Measurements from ENCODE around the gene TICAM2. TPM values are rescaled to one million over a fixed set of nuclear protein-coding genes. Genes with fewer than 3 reads are reported as not detected.

Gene TICAM2
- total and polyA plus RNA-seq, 10 donors, result 2.9 to 9.2 (median 5.3) TPM

DNA sequence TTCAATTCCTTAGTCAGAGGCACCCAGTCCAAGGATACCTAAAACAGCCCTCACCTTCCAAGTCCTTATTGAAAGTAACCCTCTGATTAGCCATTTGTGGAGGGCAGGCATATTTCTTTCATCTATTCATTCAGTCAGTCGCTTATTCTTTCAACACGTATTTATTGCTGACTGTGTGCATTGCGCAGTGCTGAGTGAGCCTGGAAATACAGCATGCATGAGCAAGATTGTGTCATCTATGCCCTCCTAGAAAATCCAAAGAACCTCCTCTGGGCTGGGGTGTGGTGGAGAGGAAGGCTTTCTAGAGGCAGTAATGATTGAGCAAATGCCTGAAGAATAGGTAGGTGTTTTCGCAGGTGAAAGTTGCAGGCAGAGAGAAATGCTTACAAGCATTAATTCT, 49.2 kb downstream of the TICAM2 start:
- 88 to 97% (median 95%) methylated on average over 4 of the region's 4 CpGs for WGBS, 5 donors
- no peak for DNase-seq
- no peak overlapping the region for H3K4me3 ChIP-seq
- intact Hi-C loops (cut with DNase I; ENCODE audit: low total_unique reads), result no loop called here
- TF ChIP-seq, protein P1, sequence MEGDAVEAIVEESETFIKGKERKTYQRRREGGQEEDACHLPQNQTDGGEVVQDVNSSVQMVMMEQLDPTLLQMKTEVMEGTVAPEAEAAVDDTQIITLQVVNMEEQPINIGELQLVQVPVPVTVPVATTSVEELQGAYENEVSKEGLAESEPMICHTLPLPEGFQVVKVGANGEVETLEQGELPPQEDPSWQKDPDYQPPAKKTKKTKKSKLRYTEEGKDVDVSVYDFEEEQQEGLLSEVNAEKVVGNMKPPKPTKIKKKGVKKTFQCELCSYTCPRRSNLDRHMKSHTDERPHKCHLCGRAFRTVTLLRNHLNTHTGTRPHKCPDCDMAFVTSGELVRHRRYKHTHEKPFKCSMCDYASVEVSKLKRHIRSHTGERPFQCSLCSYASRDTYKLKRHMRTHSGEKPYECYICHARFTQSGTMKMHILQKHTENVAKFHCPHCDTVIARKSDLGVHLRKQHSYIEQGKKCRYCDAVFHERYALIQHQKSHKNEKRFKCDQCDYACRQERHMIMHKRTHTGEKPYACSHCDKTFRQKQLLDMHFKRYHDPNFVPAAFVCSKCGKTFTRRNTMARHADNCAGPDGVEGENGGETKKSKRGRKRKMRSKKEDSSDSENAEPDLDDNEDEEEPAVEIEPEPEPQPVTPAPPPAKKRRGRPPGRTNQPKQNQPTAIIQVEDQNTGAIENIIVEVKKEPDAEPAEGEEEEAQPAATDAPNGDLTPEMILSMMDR (IDR thresholded peaks at IDR 0.05 in 8 of 11, conservative IDR thresholded peaks at IDR 0.05 in 3 of 11), result no peak
- TF ChIP-seq POLR2AphosphoS5 (IDR thresholded peaks at IDR 0.05) (no peak), POLR2A (IDR thresholded peaks at IDR 0.05) (no peak)
- no peaks in the 10 kb centered on the region for H3K36me3 ChIP-seq
- peaks cover 0 to 12% (median 0%) of the 10 kb centered on the region in 6 donors for H3K4me1 ChIP-seq
- H3K27ac ChIP-seq, result no peak overlapping the region
- no peaks in the 10 kb centered on the region for H3K9me3 ChIP-seq
- H3K27me3 ChIP-seq (replicated peaks in 1 of 7), result no peaks in the 10 kb centered on the region

DNA sequence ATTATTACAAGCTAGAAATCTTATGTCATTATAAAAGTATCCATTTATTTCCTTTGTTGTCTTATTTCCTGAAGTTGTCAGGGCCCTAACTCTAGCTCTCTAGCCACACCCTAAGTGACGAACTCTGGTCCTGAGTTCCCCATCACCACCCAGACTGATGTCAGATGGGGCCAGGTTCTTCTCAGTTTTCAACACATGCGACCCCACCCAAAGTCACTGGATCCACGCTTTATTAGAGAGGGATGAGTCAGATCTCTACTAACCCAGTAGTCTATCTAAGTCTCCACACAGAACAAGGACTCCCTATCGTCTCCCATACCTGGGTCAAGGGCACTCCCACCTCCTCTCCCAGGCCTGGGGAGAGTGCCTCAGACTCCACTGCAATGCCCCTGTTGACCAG, 50.9 kb downstream of the TICAM2 start:
- H3K36me3 ChIP-seq, result no peaks in the 10 kb centered on the region
- H3K4me1 ChIP-seq, result no peaks in the 10 kb centered on the region
- H3K27ac ChIP-seq, result no peak overlapping the region
- peaks cover 0 to 4% (median 0%) of the 10 kb centered on the region in 8 donors for H3K9me3 ChIP-seq
- no peaks in the 10 kb centered on the region for H3K27me3 ChIP-seq (replicated peaks in 1 of 7)
- no peak for DNase-seq
- intact Hi-C loops (cut with DNase I; ENCODE audit: low total_unique reads), result no loop called here
- TF ChIP-seq POLR2A (IDR thresholded peaks at IDR 0.05) (no peak), POLR2AphosphoS5 (IDR thresholded peaks at IDR 0.05) (no peak)
- TF ChIP-seq, protein P1 (IDR thresholded peaks at IDR 0.05 in 8 of 11, conservative IDR thresholded peaks at IDR 0.05 in 3 of 11), result no peak
- 66 to 74% (median 68%) methylated on average over 4 of the region's 4 CpGs for WGBS, 5 donors
- no peak overlapping the region for H3K4me3 ChIP-seq

DNA sequence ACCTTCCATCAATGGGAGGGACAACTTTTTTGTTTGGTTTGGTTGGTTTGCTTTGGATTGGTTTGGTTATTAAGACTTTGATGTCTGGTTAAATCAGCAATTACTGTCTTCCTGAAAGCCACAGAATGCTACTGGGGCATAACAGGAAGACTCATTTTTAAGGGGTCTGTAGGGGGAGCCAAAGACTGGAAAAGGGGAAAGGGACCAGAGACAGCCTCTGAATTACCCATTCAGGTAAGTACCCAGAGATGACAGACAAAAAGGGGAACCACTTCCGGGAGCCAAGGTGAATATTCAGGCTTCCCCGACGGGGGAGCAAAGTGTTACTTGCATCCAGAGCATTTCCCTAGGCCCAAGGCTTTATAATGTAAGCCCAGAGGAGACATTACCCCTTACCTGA, 53.1 kb downstream of the TICAM2 start:
- no peaks in the 10 kb centered on the region for H3K27me3 ChIP-seq (replicated peaks in 1 of 7)
- peaks cover 0 to 18% (median 13%) of the 10 kb centered on the region in 8 donors for H3K9me3 ChIP-seq
- no peak overlapping the region for H3K4me3 ChIP-seq
- DNase-seq, result no peak
- TF ChIP-seq POLR2AphosphoS5 (IDR thresholded peaks at IDR 0.05) (no peak), POLR2A (IDR thresholded peaks at IDR 0.05) (no peak)
- TF ChIP-seq, protein P1 (IDR thresholded peaks at IDR 0.05 in 8 of 11, conservative IDR thresholded peaks at IDR 0.05 in 3 of 11), result peak in 1 of 11 experiments; percentile 19
- no peaks in the 10 kb centered on the region for H3K36me3 ChIP-seq
- intact Hi-C loops (cut with DNase I; ENCODE audit: low total_unique reads), result no loop called here
- H3K27ac ChIP-seq, result no peak overlapping the region
- 52 to 57% (median 55%) methylated on average over 3 of the region's 3 CpGs for WGBS, 5 donors
- peaks cover 0 to 6% (median 3%) of the 10 kb centered on the region in 6 donors for H3K4me1 ChIP-seq

DNA sequence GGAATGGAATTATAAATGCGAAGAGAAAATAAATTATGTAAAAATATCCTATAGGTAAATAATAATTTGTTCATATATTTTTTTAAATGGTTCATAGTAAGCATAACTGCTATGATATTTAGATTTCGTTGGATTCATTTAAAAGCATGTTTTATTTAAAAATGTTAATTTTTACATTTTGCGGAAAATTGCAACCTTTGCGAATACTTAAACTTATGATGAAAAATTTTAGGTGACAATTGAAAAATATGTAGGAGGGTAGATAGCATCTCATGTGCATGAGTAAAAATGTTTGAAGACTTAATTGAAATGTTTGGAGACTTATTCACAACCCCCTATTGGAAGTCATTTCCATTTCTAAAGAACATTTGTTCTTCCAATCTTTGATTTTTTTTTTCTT, 53.6 kb downstream of the TICAM2 start:
- no peaks in the 10 kb centered on the region for H3K36me3 ChIP-seq
- 91 to 96% (median 93%) methylated on average over 4 of the region's 4 CpGs for WGBS, 5 donors
- H3K9me3 ChIP-seq, result peaks cover 0 to 18% (median 13%) of the 10 kb centered on the region in 8 donors
- H3K4me1 ChIP-seq, result peaks cover 0 to 8% (median 3%) of the 10 kb centered on the region in 6 donors
- H3K4me3 ChIP-seq, result no peak overlapping the region
- no peak for DNase-seq
- intact Hi-C loops (cut with DNase I; ENCODE audit: low total_unique reads), result no loop called here
- H3K27ac ChIP-seq, result no peak overlapping the region
- no peaks in the 10 kb centered on the region for H3K27me3 ChIP-seq (replicated peaks in 1 of 7)
- TF ChIP-seq, protein P1 (IDR thresholded peaks at IDR 0.05 in 8 of 11, conservative IDR thresholded peaks at IDR 0.05 in 3 of 11), result no peak
- TF ChIP-seq POLR2AphosphoS5 (IDR thresholded peaks at IDR 0.05) (no peak), POLR2A (IDR thresholded peaks at IDR 0.05) (no peak)

All from spleen (tissue), 11 donors.